H7 (cell line): ENCODE results near the gene RNF11. TPM values are rescaled to one million over a fixed set of nuclear protein-coding genes. Genes with fewer than 3 reads are reported as not detected.

ENCODE experiments used
- DNase-seq: peaks from one replicate; pipeline ENCODE4 v3.0.0; 2012
- H3K27me3 ChIP-seq: 2 replicates; pipeline ENCODE4 v1.6.0; 2011; ENCODE audit warnings: mild to moderate bottlenecking, low read length; ENCODE audit not compliant: control insufficient read depth, insufficient read depth
- H3K36me3 ChIP-seq: replicated peaks from 2 replicates; pipeline ENCODE4 v1.5.1; 2011; ENCODE audit warnings: low read length; ENCODE audit not compliant: control insufficient read depth, insufficient read depth
- H3K4me3 ChIP-seq: 2 replicates; pipeline ENCODE4 v1.5.1; 2011; ENCODE audit warnings: low read depth, mild to moderate bottlenecking, control low read depth, low read length, moderate library complexity; ENCODE audit not compliant: insufficient read depth
- total RNA-seq: library from RNA; depleted of rRNA; stranded (reverse); fragments of >200 nt; shearing (Covaris generic); gene quantifications from 2 replicates; pipeline ENCODE4 v1.2.3, GENCODE V29; 2014

RNF11 gene
- total RNA-seq, 1 experiment from 2014 or later: 94.8 TPM

DNA sequence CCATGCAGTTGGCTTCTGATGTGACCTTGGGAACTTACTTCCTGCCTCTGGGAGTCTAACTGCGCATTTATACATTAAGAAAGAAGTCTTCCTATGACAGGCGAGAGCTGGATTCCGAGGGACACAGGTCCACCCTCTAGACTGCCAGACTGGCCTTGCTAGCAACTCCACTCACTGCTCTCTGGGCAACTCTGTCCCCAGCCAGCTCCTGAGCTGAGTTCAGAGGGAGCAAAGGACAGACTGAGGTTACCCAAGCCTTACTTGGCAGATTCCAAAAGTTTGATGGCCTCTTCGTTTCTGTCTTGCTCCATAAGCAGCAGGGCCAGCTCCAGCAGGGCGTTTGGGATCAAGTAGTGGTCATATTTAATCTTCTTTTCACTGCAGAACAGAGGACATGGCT lies 52.5 kb downstream of the RNF11 start:
- H3K4me3 ChIP-seq: no peak overlapping the region
- DNase-seq: no peak
- H3K27me3 ChIP-seq: no peaks in the 10 kb centered on the region
- no peaks in the 10 kb centered on the region for H3K36me3 ChIP-seq

DNA sequence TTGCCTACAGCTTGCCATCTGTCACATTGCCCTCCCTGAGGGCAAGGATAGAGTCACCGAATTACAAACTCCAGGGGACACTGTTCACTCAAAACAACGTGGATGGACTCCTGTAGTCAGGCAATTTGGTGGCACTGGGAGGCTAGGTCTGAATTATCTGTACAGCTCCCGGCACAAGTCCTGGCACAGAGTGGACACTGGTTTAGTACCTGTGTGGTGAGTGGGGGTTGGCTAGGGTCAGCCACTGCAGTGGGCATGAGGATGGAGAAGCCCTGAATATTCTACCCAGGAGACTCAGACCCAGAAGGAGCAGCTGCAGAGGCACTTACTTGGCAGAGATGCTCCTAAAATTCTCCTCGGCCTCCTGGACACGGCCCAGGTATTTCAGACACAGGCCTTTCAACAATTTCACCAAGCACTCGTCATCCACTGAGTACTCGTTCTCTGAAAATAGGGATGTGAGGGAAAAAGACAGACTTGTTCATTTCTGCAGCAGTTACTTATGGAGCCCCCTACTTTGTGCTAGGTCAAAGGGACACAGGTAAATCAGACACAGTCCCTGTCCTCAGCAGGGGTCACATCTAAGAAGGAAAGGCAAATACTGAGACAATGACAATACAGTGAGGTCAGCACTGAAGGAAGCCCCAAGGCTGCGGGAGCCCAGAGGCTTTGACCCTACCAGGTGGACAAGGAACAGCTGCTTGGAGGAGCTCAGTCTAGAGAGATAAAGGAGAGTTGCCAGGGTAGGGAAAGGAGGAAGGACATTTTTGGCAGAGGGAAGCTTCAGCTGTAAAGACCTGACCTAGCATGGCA lies 53.8 kb downstream of the RNF11 start:
- Histone ChIP-seq H3K4me3 (no peak overlapping the region), H3K36me3 (no peaks in the 10 kb centered on the region), H3K27me3 (no peaks in the 10 kb centered on the region)
- no peak for DNase-seq

DNA sequence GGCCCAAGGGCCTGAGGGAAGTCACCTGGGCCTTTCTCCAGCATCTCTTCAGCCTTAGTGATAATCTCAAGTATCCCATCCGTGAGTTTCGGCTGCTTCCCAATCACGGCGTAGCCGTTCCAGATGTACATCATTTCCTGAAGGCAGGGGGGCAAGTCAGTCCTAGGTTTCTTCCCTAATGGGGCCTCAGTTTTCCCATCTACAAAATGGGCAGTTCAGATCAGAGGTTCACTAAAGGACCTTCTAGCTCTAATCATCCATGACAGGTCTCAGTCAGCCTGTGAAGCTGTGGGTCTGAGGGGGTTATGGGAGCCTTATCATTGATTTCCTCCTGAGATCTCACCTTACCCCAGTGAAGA lies 54.4 kb downstream of the RNF11 start:
- DNase-seq: no peak
- no peaks in the 10 kb centered on the region for H3K27me3 ChIP-seq
- no peak overlapping the region for H3K4me3 ChIP-seq
- H3K36me3 ChIP-seq: no peaks in the 10 kb centered on the region

DNA sequence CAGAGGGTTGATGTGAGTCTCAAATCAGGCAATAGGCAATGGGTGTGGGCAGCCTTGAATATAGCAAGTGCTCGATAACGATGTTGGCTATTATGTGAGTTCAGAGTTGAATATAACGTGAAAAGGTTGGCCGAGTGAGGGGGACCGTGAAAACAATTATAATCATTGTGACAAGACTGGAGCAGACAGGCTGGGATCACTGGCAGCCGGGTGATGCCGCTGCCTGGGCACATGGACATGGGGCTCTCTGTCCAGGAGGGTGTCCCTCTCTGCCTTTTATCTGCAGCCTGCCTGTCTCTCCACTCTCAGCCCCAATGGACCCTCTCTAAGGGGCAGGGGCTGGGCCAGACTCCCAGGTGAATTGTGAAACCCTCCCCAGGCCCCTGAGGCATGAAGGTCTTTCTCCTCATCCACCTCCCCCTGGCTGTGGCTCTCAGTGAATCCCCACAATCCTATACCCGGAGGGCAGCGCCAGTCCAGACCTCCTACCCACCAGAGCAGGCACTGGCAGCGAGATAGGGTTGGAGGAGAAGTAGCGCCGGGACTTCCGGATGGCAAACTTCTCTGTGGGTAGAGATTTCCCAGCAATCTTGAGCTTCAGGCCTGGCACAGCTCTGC lies 57.9 kb downstream of the RNF11 start:
- Histone ChIP-seq H3K27me3 (peaks cover 4% of the 10 kb centered on the region; the same call in 1 of the 2 replicates), H3K4me3 (no peak overlapping the region), H3K36me3 (no peaks in the 10 kb centered on the region)
- no peak for DNase-seq

DNA sequence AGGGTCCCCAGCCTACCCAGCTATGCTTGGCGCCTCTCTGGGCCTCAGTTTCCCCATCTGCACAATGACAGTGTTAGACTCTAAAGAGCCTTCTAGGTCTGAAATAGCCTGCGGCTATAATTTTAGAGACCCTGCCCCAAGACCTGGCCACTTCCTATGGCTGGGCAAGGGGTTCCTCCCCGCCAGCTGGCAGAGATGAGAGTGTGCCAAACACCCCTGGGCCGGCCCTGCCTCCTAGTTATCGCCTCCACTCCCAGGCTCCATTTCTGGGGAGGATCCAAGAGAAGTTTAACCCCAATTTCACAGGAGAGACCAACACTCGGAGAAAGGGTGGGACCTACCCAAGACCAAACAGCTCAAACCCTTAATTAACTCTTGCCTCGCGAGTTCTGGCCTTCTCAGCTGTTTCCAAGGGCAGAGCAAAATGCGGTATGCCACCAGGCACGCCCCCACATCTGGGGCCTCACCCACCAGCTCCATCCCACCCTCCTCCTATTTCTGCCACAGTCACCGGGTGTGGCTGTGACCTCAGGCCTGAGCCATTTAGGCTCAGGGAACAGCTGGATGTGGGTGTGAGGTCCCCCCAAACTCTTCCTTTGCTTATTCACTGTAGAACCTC lies 58.6 kb downstream of the RNF11 start:
- H3K4me3 ChIP-seq: no peak overlapping the region
- H3K36me3 ChIP-seq: no peaks in the 10 kb centered on the region
- DNase-seq: no peak
- H3K27me3 ChIP-seq: peaks cover 4% of the 10 kb centered on the region; the same call in 1 of the 2 replicates

DNA sequence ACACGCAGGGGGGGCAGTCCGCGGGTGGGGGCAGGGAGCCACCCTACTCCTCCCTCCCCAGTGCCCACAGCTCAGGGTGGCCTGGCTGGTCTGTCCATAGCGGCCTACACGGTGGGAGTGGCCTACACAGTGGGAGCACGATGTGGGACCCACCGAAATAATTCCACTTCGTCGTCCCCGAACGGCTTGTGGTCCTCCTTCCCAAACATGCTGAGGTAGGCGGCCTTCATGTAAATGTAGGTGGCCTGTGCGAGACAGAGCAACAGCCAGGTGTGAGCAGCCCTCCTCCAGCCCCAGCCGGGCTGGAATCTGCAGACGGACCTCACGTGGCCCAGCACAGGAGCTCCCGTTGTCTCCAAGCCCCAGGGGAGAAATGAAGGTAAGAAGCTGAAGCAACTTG lies 59.9 kb downstream of the RNF11 start:
- H3K27me3 ChIP-seq: peaks cover 4% of the 10 kb centered on the region; the same call in 1 of the 2 replicates
- no peak overlapping the region for H3K4me3 ChIP-seq
- peak; percentile 52 for DNase-seq
- no peaks in the 10 kb centered on the region for H3K36me3 ChIP-seq

DNA sequence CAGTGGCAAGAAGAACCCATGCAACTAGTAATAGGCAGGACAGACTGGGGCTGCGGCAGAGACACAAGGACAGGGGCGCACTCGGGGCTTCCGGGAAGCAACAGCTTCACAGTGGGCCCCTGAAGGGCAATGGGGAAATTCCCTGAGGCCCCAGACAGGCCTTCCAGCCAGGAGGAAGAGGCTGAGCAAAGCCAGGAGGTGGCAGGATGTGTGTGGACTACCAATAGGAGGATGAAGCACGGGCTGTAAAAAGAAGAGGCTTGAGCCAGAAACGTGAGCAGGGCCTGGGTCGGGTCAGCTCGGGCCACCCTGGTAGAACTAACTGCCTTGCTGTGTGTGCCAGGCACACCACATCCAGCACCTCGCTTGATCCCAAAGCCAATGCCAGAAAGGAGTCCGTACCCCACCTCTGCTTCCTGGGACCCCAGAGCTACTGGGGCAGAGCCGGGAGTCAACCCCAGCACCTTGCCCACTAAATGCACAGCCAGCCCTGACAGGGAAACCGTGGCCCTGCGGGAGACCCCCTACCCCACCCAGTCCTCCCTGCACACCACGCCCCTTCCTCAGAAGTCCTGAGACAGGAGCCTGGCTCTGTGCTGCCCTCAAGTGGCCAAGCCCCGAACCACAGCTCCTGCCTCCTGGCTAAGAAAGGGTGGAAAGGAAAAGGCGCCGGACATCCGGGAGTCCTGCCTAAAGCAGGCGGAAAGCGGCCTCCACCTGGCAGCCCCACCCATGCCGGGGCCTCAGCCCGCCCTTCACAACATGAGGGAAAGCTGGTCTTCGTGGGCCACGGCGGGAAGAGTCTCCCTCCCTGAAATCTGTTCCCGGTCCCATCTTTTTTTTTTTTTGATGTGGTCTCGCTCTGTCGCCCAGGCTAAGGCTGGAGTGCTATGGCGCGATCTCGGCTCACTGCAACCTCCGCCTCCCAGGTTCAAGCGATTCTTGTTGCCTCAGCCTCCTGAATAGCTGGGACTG lies 60.6 kb downstream of the RNF11 start:
- H3K36me3 ChIP-seq: no peaks in the 10 kb centered on the region
- H3K27me3 ChIP-seq: peaks cover 4% of the 10 kb centered on the region; the same call in 1 of the 2 replicates
- peak; percentile 96 for DNase-seq
- no peak overlapping the region for H3K4me3 ChIP-seq

DNA sequence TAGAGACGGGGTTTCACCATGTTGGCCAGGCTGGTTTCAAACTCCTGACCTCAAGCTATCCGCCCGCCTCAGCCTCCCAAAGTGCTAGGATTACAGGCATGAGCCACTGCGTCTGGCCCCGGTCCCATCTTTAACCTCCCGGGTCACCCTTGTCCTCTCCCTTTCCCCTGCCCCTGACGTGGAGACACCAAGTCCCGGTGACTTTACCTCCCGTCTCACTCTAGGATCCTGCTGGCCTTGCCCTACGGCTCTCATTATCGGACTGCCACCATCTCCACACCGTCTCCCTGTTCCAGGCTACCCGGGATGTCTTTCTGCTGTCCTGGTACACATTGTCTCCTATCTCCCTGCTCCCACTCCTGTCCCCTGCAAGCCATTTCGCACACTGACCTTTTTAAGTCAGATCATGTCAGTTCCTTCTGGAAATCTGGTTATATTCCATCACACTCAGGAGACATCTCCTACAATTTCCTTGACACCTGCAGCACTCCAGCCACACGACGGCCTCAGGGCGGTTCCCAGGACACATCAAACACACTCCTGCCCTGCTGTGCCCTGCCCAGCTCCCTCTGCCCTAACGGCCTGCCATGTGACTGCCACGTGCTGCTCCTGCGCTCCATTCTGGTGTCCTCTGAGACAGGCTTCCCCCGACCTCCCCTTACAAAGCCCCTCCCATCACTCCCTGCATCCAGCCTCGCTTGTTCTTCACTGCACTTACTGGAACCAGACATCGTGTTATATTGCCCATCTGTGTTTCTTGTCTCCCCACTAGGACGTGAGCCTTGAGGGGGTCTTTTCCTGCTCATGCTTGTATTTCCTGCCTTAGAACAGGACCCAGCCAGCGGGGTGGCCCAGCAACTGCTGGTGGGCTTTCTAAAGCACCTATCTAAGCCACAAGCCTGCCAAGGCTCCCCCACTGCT lies 61.6 kb downstream of the RNF11 start:
- no peak overlapping the region for H3K4me3 ChIP-seq
- peak; percentile 38 for DNase-seq
- no peaks in the 10 kb centered on the region for H3K36me3 ChIP-seq
- H3K27me3 ChIP-seq: peaks cover 4% of the 10 kb centered on the region; the same call in 1 of the 2 replicates

DNA sequence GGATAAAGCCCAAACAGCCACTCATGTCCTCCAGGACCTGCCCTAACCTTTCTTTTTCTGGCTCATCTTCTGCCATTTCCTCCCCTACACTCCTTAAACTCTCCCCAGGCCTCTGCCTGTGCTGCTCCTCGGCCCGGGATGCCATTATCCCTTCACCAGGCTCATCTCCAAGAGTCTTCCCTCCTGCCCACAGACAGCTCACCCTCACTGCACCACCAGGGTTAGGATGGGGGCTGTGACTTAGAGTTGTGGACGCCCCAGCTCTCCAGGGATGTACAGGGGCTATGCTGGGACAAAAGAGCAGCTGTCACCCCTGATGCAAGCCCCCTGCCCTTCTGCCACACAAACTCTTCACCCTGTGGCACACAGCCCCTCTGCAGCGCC lies 62.2 kb downstream of the RNF11 start:
- no peak overlapping the region for H3K4me3 ChIP-seq
- no peak for DNase-seq

DNA sequence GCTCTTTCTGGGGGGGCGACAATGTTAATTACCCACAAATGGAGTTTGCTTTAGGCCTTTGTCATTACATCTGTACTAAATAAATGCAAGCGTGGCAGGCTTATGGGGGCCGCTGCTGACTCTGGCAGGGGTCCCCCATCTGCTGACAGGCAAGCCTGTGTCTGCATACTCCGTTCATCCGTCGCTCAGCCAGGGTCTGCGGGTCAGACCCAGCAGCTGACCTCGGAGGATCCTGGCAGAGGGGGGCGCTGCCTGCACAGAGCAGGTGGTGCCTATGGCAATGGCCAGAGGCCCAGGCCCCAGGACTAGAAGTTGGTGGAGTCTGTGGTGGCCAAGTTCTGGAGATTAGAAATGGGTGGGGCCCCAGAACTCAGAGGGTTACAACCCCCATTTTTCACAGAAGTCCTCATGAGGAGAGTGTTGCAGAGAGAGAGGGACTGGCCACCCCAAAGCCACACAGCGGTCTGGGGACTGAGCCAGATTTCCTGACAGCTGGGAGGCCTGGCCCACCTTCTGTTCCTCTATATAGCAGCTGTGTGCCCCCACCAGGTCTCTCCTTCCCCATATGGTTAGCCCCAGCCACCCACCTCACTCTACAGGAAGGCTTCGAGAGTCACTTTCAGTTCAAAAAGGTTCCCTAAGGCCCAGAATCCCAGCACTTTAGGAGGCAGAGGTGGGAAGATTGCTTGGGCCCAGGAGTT lies 63.3 kb downstream of the RNF11 start:
- H3K4me3 ChIP-seq: no peak overlapping the region

More for the DNA sequence above, 62.2 kb downstream of the RNF11 start:
- Histone ChIP-seq H3K27me3 (peaks cover 4% of the 10 kb centered on the region; the same call in 1 of the 2 replicates), H3K36me3 (no peaks in the 10 kb centered on the region)

DNA sequence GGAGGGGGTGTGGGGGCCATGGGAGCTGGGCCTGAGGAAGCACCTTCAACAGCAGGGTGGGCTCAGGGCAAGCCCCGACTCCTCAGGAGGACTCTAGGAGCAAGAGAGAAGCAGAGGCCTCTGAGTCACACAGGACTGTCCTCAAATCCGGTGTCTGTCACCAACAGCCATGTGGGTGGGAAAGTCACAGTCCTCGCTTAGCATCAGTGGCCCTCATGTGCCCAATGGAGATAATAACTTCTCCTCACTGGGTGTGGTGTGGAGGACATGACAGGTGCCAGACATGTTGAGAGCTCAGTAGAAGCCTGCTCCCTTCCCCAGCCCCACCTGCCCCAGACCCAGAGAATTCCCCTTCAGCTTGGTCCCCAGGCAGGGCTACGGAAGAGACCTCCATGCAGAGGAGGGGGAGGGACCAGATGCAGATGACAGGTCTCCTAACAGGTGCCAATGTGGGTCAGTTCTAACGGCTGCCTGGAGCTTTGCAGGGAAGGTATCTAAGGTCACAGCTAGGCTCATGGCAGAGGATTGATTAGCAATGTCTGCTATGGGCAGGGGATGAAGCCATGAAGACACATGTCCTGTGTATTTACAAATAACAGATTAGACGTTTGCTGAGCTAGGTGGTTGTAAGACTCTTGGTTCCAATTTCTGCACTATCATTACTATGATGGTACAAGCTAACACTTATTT lies 64.1 kb downstream of the RNF11 start:
- no peak overlapping the region for H3K4me3 ChIP-seq
- H3K27me3 ChIP-seq: peaks cover 4% of the 10 kb centered on the region; the same call in 1 of the 2 replicates
- DNase-seq: peak; percentile 25
- H3K36me3 ChIP-seq: no peaks in the 10 kb centered on the region

More for the DNA sequence above, 63.3 kb downstream of the RNF11 start:
- peaks cover 4% of the 10 kb centered on the region; the same call in 1 of the 2 replicates for H3K27me3 ChIP-seq
- DNase-seq: peak; percentile 32
- H3K36me3 ChIP-seq: no peaks in the 10 kb centered on the region

DNA sequence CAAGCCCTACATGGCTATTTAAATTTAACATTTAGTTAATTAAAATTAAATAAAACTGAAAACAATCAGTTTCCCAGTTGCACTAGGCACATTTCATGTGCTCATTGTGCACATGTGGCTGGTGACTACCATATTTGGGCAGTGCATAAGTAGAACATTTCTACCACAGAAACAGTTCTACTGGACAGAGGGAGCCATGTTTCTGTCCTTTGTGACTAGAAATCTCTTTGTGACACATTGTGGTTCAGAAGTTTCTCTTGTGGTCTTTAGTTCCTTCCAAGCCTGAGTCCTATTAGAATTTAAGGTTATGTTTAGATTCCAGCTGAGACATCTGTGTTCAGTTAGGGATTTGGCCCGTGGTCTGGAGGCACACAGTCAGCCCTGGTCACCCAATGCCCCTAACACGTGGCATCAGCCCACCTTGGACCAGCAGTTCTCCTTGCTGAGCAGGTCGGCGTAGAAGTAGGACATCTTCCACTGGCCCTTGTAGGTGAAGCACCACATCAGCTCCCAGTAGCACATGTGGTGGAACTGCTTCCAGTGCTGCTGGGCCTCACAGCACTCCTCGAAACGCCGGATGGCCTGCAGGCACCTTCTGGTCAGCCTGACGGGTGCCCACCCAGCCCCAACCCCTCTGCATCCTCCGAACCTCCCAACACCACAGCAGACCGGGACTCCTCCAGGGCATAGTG lies 65.2 kb downstream of the RNF11 start:
- Histone ChIP-seq H3K36me3 (no peaks in the 10 kb centered on the region), H3K4me3 (no peak overlapping the region), H3K27me3 (peaks cover 4% of the 10 kb centered on the region; the same call in 1 of the 2 replicates)
- no peak for DNase-seq
